ENCODE results near the gene ACP1.
"Not testable (repeated sequence)": the region's sequence is repeated elsewhere in the genome, so short reads cannot be mapped to it uniquely, and the experiment has no call there.

ACP1 gene

GRCh38 chr2:309148-309953 is 44.6 kb downstream of the ACP1 start:
- no peak for DNase-seq (ENCODE audit: low read depth in 1 of 2, low spot score in 1 of 2)

- DNase-seq (ENCODE audit: low read depth in 1 of 2, low spot score in 1 of 2): no peak
These were observed 45.3 kb downstream of the ACP1 start for GRCh38 chr2:309954-310510.

GRCh38 chr2:310994-311393 is 46.2 kb downstream of the ACP1 start:
- no peak for DNase-seq (ENCODE audit: low read depth in 1 of 2, low spot score in 1 of 2)

- DNase-seq (ENCODE audit: low read depth in 1 of 2, low spot score in 1 of 2): no peak
These were observed 49.2 kb downstream of the ACP1 start for GRCh38 chr2:313991-314390.

- DNase-seq (ENCODE audit: low read depth in 1 of 2, low spot score in 1 of 2): no peak
These were observed 50.0 kb downstream of the ACP1 start for GRCh38 chr2:314561-315336.

GRCh38 chr2:315925-316324 is 51.2 kb downstream of the ACP1 start:
- DNase-seq (ENCODE audit: low read depth in 1 of 2, low spot score in 1 of 2): not testable (repeated sequence)

GRCh38 chr2:316381-316780 is 51.6 kb downstream of the ACP1 start:
- no peak for DNase-seq (ENCODE audit: low read depth in 1 of 2, low spot score in 1 of 2)

GRCh38 chr2:317501-318424 is 53.0 kb downstream of the ACP1 start:
- DNase-seq (ENCODE audit: low read depth in 1 of 2, low spot score in 1 of 2): no peak

- DNase-seq (ENCODE audit: low read depth in 1 of 2, low spot score in 1 of 2): no peak
These were observed 54.4 kb downstream of the ACP1 start for GRCh38 chr2:319059-319600.

- no peak for DNase-seq (ENCODE audit: low read depth in 1 of 2, low spot score in 1 of 2)
These were observed 55.8 kb downstream of the ACP1 start for GRCh38 chr2:320561-320960.

- DNase-seq (ENCODE audit: low read depth in 1 of 2, low spot score in 1 of 2): no peak
These were observed 57.6 kb downstream of the ACP1 start for GRCh38 chr2:322326-322725.

GRCh38 chr2:323035-323434 is 58.3 kb downstream of the ACP1 start:
- DNase-seq (ENCODE audit: low read depth in 1 of 2, low spot score in 1 of 2): no peak
